HG02943 (cell line): Measurements from ENCODE around the gene GRAP2.

ENCODE experiments used
- ATAC-seq: cut with Tn5 transposase; IDR thresholded peaks from one replicate; pipeline ENCODE4 v1.9.1; 2021; ENCODE audit warnings: mild to moderate bottlenecking, low read depth, moderate library complexity; ENCODE audit not compliant: unreplicated experiment

Gene GRAP2

DNA sequence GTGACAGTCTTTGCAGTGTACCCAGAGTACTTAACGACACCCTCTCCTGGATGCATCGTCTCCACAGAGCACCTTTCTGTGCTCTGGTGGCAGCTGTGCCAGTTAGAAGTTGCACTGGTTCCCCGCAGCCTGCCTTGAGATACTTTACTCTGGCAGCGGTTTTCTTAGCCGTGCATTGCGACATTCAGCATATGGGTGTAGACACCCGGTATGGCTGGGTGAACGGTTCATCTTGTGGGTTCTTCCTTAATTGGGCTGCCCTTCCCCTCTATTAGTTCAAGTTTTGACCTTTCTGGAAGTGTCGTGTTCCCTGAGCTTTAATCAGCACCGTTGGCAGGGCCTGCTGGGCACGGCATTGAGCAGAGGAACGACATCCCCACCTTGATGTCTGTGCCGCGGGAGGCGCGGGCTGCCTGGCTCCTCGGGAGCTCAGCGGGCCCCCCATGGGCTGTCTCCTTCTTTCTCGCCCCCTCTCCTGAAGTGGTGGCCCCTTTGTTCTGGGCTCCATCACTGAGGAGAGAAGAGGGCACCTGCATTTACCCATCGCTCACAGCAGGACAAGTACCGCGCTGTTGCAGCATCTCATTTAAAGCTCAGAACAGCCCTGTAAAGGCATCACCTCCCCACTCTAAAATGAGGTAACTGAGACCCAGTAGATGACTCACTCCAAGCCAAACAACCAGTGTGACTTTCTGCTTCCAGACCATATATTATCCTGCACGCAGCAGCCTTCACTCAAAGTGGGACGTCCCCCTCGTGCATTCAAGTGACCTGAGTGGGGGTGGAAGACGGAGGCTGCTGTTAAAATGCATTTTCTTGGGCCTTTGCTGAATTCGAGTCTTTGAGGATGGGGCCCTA, 107.2 kb downstream of the GRAP2 start:
- no peak for ATAC-seq

DNA sequence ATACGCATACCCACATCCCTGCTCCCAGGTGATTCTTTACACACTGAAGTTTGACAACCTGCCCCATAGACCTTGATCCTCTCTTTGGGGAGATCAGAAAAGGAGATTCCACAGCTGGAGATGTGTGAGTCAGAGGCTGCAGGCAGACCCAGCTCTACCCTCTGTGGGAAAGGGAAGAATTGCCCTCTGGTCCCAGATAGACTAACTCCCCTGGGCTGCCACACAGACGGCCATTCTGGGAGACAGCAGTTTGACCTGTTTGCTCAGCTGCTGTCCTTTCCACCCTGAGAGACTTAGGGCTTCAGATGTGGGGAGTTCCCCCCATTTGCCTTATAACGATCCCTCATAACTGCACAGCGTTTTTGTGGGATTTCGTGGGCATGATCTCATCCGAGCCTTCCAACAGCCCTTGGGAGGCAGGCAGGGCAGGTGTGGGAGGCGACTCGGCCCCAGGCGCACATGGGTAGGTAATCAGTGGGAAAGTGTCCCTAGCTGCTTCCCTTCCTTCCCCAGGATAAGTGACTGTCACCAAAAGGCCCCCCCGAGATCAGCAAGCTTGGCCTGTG, 107.9 kb downstream of the GRAP2 start:
- no peak for ATAC-seq

DNA sequence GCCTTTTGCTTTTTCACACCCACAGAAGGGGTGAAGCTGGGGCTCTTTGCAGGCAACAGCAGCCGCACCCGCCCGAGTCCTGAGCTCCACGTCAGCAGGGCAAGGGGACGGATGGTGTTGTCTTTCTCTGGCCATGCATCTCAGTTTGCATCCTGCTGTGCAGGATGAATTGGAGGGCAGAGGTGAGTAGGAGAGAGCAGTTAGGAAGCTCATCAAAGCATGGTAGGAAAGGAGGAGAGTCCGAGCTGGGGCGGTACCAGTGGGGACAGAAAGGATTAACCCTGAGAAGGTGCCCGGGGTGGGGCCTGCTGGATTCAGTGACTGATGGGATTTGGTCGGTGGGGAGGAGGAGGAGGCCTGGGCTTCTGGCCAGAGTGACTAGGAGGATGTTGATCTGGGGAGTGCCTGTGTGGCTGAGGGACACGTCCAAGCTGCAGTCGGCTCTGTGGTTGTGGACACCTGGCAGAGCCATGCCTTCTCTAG, 108.4 kb downstream of the GRAP2 start:
- ATAC-seq = no peak

DNA sequence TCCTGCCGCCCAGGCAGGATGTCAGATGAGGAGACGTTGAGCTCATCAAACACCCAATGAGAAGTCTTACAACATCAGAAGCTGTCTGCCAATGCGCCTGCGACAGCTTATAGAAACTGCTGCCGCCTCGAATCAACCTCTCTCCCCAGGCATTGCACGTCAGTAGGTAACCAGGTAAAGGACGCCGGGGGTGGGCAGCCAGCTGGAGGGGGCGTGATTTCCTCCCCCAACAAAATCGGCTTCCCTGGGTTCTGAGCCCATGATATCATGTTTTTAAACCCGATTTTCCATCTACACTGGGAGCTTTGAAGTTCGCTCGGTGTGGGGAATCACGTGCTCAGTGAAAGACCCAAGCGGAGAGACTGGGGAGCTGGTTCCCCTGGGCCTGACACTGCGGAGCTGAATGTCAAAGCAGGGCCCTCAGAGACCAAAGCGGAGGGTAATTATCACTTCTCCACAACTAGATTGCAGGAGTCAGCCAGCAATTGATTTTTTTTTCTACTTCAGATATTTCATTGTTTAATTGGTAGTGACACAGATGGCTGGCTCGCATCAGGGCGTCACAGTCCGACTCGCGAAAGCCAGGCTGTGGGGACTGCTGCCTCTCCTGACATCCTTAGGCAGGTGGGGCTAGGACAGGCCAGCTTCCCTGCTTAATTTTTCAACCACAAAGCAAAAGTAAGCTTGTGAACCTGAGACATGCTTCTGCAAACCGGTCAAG, 109.2 kb downstream of the GRAP2 start:
- ATAC-seq = no peak

DNA sequence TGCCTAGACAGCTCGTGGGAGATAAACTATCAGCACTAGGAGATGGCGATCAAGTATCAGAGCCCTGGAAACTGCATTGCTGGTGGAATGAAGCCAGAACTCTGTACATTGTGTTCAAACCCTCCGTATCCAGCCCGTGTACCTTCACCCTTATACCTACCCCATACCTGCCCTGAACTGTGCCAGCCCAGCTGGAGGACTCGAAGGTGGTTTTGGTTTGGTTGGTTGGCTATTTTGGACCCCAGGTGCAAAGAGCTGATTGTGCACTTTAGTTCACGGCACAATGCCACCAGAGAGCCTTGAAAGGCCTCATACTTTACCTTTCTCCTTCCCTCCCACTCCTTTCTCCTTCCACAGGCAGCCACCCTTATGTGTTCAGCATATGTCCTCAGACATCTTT, 109.9 kb downstream of the GRAP2 start:
- ATAC-seq = no peak

DNA sequence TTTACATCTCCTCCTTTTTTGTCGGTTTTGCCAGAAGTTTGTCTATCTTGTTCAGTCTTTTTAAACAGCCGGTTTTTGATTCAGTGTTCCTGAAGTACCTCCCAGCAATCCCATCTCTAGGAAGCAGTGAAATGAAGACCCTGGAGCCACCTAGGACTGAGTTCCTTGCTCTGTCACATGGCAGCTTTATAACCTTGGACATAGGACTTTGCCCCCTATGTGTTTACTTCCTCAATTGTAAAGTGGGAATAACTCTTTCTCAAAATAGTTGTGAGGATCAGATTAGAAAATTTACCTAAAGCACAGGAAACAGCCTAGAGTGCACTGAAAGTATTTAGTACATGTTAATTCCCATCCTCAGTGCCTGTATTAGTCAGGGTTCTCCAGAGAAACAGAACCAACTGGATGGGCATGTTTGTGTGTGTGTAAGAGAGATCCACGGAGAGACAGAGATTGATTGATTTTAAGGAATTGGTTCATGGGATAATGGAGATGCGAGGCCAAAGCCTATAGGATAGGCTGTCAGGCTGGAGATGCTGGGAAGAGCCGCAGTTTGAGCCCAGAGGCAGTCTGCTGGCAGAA, 113.9 kb downstream of the GRAP2 start:
- ATAC-seq = no peak

DNA sequence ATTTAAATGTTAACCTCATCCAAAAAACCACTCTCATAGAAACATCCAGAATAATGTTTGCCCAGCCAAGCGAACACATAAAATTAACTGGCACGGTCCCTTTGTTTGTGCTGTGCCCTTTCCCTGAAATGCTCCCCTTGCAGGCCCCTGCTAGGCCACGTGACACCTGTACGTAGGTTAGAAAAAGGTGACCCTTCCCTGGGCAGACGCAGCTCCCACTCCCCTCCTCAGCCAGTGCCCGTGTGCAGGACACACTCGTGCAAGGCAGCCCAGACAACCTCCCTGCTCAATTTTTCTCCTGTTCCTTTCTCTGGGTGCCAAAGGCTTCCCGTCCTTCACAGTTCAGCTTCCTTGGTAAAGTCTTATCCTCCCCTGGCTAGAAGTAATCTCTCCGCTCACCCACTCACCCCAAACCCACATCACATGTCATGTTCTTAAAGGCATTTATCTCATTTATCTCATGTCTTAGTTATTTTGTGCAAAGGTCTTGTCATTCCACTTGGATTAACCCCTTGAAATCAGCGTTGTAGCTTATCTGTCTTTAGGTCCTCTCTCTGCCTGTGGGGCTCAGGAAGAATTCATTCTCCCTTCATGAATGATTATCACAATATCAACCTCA, 114.6 kb downstream of the GRAP2 start:
- ATAC-seq = no peak

DNA sequence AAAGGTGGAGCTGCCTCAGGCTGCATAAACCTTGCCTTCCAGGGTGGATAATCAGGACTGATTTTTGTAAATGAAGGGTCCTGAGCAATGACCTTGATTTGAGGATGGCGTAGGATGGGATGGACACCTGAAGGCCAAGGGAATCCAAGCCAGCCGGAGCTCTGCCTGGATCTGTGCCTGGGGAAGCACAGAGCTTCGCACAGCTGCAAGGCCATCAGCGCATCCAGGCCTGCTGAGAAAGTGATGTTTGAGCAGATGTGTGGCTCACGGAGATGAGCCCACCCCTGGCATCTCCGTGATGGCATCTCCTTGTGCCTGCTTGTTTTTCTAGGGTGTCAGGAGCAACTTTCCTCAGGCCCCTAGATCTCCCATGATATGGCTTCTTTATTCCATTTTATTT, 117.2 kb downstream of the GRAP2 start:
- ATAC-seq = no peak

DNA sequence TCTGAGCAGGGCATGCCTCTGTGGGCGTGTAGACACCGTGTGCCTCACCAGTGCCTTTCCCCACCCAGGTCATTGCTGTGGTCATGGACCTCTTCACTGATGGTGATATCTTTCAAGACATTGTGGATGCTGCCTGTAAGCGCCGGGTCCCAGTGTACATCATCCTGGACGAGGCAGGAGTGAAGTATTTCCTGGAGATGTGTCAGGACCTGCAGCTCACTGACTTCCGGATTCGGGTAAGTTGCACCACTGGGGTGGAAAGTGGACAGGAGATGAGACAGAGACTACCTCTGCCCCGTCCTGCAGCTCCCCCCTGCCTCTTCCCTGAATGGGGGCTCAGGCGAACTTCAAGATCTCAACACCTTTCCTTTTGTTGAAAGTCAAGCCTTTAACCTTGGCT, 118.2 kb downstream of the GRAP2 start:
- ATAC-seq = no peak

DNA sequence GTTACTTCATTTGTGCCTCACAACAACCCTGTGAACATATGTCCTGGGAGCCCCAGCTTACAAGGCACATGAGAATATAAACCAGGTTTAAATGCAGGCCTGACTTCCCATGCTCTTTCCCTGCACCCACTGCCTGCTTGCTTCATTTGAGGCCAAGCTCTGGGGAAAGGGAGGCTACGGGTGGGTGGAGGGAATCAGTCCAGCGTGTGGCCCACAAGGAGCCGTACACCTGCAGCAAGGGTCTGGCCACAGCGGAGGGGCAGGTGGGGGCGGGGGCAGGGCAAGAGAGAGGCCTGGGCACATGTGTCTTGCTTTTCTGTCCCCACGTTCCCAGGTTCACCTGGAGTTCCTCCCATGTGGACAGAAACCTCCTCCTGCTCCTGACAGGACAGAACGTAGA, 120.1 kb downstream of the GRAP2 start:
- no peak for ATAC-seq

DNA sequence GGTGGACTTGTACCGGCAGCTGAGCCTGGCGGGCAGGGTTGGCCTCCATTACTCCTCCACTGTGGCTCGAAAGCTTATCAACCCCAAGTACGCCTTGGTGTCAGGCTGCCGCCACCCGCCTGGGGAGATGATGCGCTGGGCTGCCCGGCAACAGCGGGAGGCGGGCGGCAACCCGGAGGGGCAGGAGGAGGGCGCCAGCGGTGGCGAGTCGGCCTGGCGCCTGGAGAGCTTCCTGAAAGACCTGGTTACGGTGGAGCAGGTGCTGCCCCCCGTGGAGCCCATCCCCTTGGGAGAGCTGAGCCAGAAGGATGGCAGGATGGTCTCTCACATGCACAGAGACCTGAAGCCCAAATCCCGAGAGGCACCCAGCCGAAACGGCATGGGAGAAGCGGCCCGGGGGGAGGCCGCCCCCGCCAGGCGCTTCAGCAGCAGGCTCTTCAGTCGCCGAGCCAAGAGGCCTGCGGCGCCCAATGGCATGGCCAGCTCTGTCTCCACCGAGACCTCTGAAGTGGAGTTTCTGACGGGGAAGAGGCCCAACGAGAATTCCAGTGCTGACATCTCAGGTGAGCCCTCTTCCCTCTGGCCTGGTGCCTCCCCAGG, 120.6 kb downstream of the GRAP2 start:
- no peak for ATAC-seq

DNA sequence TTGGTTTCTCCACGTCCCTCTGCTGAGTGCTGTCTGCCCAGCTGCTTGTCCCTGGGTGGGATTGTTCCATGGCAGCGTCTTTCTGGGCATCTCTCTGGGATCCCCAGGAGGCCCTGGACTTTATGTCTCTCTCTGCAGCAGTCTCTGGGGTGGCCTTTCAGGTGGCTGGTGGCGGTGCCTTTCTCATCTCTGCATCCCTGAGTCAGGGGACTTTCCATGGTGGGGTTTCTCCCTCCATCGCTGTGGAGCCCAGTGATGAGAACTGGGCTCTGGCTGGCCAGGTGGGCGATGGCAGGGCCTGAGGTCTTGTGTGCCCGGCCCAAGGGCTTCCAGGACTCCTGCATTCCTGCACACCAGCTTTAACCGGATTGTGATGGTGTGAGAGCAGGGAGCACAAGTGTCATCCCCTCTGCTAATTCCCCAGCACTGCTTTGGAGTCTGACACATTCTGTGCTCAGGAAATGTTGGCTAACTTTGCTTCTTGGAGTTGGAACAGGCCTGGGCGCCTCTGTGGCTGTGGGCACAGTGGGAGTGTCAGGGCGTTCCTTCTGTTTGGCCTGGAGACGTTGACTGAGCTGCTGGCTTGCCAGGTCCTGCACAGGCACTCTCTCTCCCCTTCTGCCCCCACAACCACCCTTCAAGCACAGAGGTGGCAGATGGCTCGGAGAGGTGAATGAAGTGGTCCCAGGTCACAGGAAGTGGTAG, 121.8 kb downstream of the GRAP2 start:
- ATAC-seq = no peak
